A549 (cell line): Measurements from ENCODE around the gene P2RX3. TPM values are rescaled to one million over a fixed set of nuclear protein-coding genes. Genes with fewer than 3 reads are reported as not detected.

Experiments used
- ATAC-seq, 2 experiments: fragments of 200-7000 bp in 1 of 2; fragments of >200 bp in 1 of 2; cut with Nextera tagmentation in 1 of 2; cut with Tn5 transposase in 1 of 2; 3 replicates each; pipeline versions ENCODE4 v1.8.0 to v1.9.1; 2018 to 2020; ENCODE audit warnings: mild to moderate bottlenecking in 1 of 2, moderate library complexity in 1 of 2
- CTCF ChIA-PET: fragments of 300-600 bp; sonication (Branson Sonifier 250); formaldehyde crosslinking; extraction: SDS; loops from one replicate; lab custom pipeline; 2021; ENCODE audit warnings: antibody characterized with exemption, inconsistent platforms; lab: Yijun Ruan, JAX
- POLR2A ChIA-PET: fragments of 350-600 bp; formaldehyde crosslinking; extraction: SDS; loops from one replicate; lab custom pipeline; 2021; ENCODE audit warnings: antibody characterized with exemption, inconsistent platforms; lab: Yijun Ruan, JAX
- DNase-seq, 2 experiments: peaks; one replicate each; pipeline versions ENCODE4 v3.0.0 to v3.0.0-alpha.2; 2011 to 2016; ENCODE audit warnings: low read depth in 1 of 2, low spot score in 1 of 2
- FAIRE-seq: peaks from 2 replicates; lab custom pipeline; 2011; peaks lifted over from hg19 to GRCh38; lab: Jason Lieb, UNC
- H3K27ac ChIP-seq, 2 experiments: fragments of >200 bp; sonication (Bioruptor Twin); formaldehyde crosslinking; 3 replicates each; pipeline ENCODE4 v1.5.1; 2016 to 2017
- H3K4me1 ChIP-seq: fragments of >200 bp; sonication (Bioruptor Twin); formaldehyde crosslinking; 3 replicates; pipeline ENCODE4 v1.6.1; 2016
- H3K4me2 ChIP-seq: fragments of >200 bp; sonication (Bioruptor Twin); formaldehyde crosslinking; 3 replicates; pipeline ENCODE4 v1.6.1; 2016
- H3K4me3 ChIP-seq: fragments of >200 bp; sonication (Bioruptor Twin); formaldehyde crosslinking; 3 replicates; pipeline ENCODE4 v1.5.1; 2016
- H3K9me3 ChIP-seq: fragments of >200 bp; sonication (Bioruptor Twin); formaldehyde crosslinking; 3 replicates; pipeline ENCODE4 v1.6.1; 2016
- ATOH8 ChIP-seq: fragments of 250-450 bp; sonication (Bioruptor Pico); IDR thresholded peaks from 2 replicates; pipeline ENCODE4 v1.5.0; 2020; ENCODE audit warnings: low read depth, mild to moderate bottlenecking, moderate library complexity
- BCL3 ChIP-seq: fragments of >200 bp; sonication (Bioruptor Twin); formaldehyde crosslinking; IDR thresholded peaks from 3 replicates; pipeline ENCODE4 v1.6.1; 2016
- CEBPB ChIP-seq, 2 experiments: fragments of >200 bp in 1 of 2; sonication (Bioruptor Twin) in 1 of 2; formaldehyde crosslinking in 1 of 2; IDR thresholded peaks; 2 replicates each; pipeline ENCODE4 v1.6.1; 2012 to 2016
- E2F6 ChIP-seq: IDR thresholded peaks from 2 replicates; pipeline ENCODE4 v1.6.1; 2012; ENCODE audit warnings: low read depth, borderline replicate concordance
- EP300 ChIP-seq, 2 experiments: fragments of >200 bp; sonication (Bioruptor Twin); formaldehyde crosslinking; IDR thresholded peaks; 2 replicates in 1 of 2; 3 replicates in 1 of 2; pipeline ENCODE4 v1.6.1; 2016 to 2017
- ESRRA ChIP-seq: fragments of 150-350 bp; IDR thresholded peaks from 2 replicates; pipeline ENCODE4 v1.6.1; 2014; ENCODE audit warnings: mild to moderate bottlenecking, low read length, borderline replicate concordance
- FOSL2 ChIP-seq, 2 experiments: fragments of 450-650 bp in 1 of 2; fragments of >200 bp in 1 of 2; sonication (Bioruptor Twin) in 1 of 2; formaldehyde crosslinking; IDR thresholded peaks; 2 replicates each; pipeline versions ENCODE4 v1.5.0 to v1.6.1; 2016 to 2020; ENCODE audit warnings: mild to moderate bottlenecking in 1 of 2, moderate library complexity in 1 of 2
- GATA3 ChIP-seq: IDR thresholded peaks from 2 replicates; pipeline ENCODE4 v1.6.1; 2012; ENCODE audit warnings: borderline replicate concordance
- HDAC2 ChIP-seq: fragments of 200-600 bp; sonication (generic); IDR thresholded peaks from 2 replicates; pipeline ENCODE4 v1.6.1; 2016
- HMGXB4 ChIP-seq: fragments of 250-450 bp; sonication (Bioruptor Pico); IDR thresholded peaks from 2 replicates; pipeline ENCODE4 v1.5.0; 2021; ENCODE audit warnings: mild to moderate bottlenecking, moderate library complexity, borderline replicate concordance
- HOXA7 ChIP-seq: fragments of 250-450 bp; sonication (Bioruptor Pico); IDR thresholded peaks from 2 replicates; pipeline ENCODE4 v1.5.0; 2020; ENCODE audit warnings: mild to moderate bottlenecking, moderate library complexity
- HOXB13 ChIP-seq: fragments of 250-450 bp; sonication (Bioruptor Pico); IDR thresholded peaks from 2 replicates; pipeline ENCODE4 v1.5.0; 2020; ENCODE audit warnings: low read depth, mild to moderate bottlenecking, moderate library complexity
- JUN ChIP-seq, 2 experiments: fragments of >200 bp; sonication (Bioruptor Twin); formaldehyde crosslinking; IDR thresholded peaks; 2 replicates in 1 of 2; 3 replicates in 1 of 2; pipeline ENCODE4 v1.6.1; 2016 to 2017
- MAX ChIP-seq: IDR thresholded peaks from 2 replicates; pipeline ENCODE4 v1.6.1; 2012
- MYC ChIP-seq: IDR thresholded peaks from 2 replicates; pipeline ENCODE4 v1.6.1; 2012; ENCODE audit warnings: mild to moderate bottlenecking, inconsistent platforms, low read length, improper control_type of control experiment, borderline replicate concordance
- PBX3 ChIP-seq: IDR thresholded peaks from 2 replicates; pipeline ENCODE4 v1.6.1; 2012
- RAD21 ChIP-seq, 2 experiments: fragments of >200 bp in 1 of 2; sonication (Bioruptor Twin) in 1 of 2; formaldehyde crosslinking in 1 of 2; IDR thresholded peaks in 1 of 2; conservative IDR thresholded peaks in 1 of 2; 2 replicates in 1 of 2; 3 replicates in 1 of 2; pipeline ENCODE4 v1.6.1; 2012 to 2018; ENCODE audit warnings: inconsistent platforms in 1 of 2
- RARB ChIP-seq: fragments of 250-450 bp; sonication (Bioruptor Pico); IDR thresholded peaks from 2 replicates; pipeline ENCODE4 v1.8.0; 2021; ENCODE audit warnings: mild to moderate bottlenecking, moderate library complexity
- SMC3 ChIP-seq: fragments of >200 bp; sonication (Bioruptor Twin); formaldehyde crosslinking; IDR thresholded peaks from 3 replicates; pipeline ENCODE4 v1.6.1; 2018; ENCODE audit warnings: inconsistent platforms
- SREBF2 ChIP-seq: fragments of 450-650 bp; IDR thresholded peaks from 2 replicates; pipeline ENCODE4 v1.6.1; 2014; ENCODE audit warnings: mild to moderate bottlenecking, moderate library complexity
- TP53 ChIP-seq: fragments of 250-450 bp; sonication (Bioruptor Pico); IDR thresholded peaks from 2 replicates; pipeline ENCODE4 v1.5.0; 2021; ENCODE audit warnings: mild to moderate bottlenecking, moderate library complexity
- USF2 ChIP-seq: fragments of 450-650 bp; IDR thresholded peaks from 2 replicates; pipeline ENCODE4 v1.6.1; 2014; ENCODE audit warnings: antibody characterized with exemption
- ZFP36 ChIP-seq: fragments of 450-650 bp; IDR thresholded peaks from 2 replicates; pipeline ENCODE4 v1.6.1; 2014; ENCODE audit warnings: borderline replicate concordance; ENCODE audit not compliant: partially characterized antibody
- ZNF302 ChIP-seq: fragments of 250-450 bp; sonication (Bioruptor Pico); IDR thresholded peaks from 2 replicates; pipeline ENCODE4 v1.9.0; 2021; ENCODE audit warnings: inconsistent platforms, mild to moderate bottlenecking, moderate library complexity
- ZSCAN20 ChIP-seq: fragments of 250-450 bp; sonication (Bioruptor Pico); IDR thresholded peaks from 2 replicates; pipeline ENCODE4 v1.8.0; 2022; ENCODE audit warnings: mild to moderate bottlenecking, moderate library complexity
- WGBS: methylation state at CpG from one replicate; pipeline ENCODE4 v1.1.6; 2017; ENCODE audit errors: missing lambda C conversion rate; 5-methylcytosine and 5-hydroxymethylcytosine counted together
- polyA plus RNA-seq, 4 experiments: library from polyadenylated mRNA; depleted of rRNA in 3 of 4; stranded (reverse); fragments of >200 nt; fragmentation: RNase III in 1 of 4; extraction: RNeasy Plus Mini Kit Qiagen cat#74134 plus additional on column Dnase treatment in 1 of 4; gene quantifications; 2 replicates in 3 of 4; 3 replicates in 1 of 4; pipeline ENCODE4 v1.2.3, GENCODE V29; 2011 to 2017
- TF ChIP-seq, protein P1 (sequence below): fragments of >200 bp; sonication (Bioruptor Twin); formaldehyde crosslinking; IDR thresholded peaks from 2 replicates; pipeline ENCODE4 v1.6.1; 2016
- TF ChIP-seq, protein P2 (sequence below): fragments of 150-350 bp; IDR thresholded peaks from 2 replicates; pipeline ENCODE4 v1.6.1; 2014; ENCODE audit warnings: low read depth, mild to moderate bottlenecking, low read length

Gene P2RX3
- polyA plus RNA-seq, 2 of the 4 experiments (the other 2 are of a cell fraction), result 0.05 to 0.37 TPM

GRCh38 chr11:57347336-57347735, 9.2 kb downstream of the P2RX3 start:
- peaks cover 15% of the 10 kb centered on the region for H3K9me3 ChIP-seq
- no peak for TF ChIP-seq RAD21 (conservative IDR thresholded peaks at IDR 0.05 in 1 of 2, IDR thresholded peaks at IDR 0.05 in 1 of 2)
- TF ChIP-seq TP53 (CRISPR knock-in tag), result no peak
- no peak for TF ChIP-seq USF2
- no peak for TF ChIP-seq ZNF302 (CRISPR knock-in tag)
- no peak for TF ChIP-seq PBX3
- no peak for TF ChIP-seq GATA3
- TF ChIP-seq BCL3, result no peak
- TF ChIP-seq, protein P1, sequence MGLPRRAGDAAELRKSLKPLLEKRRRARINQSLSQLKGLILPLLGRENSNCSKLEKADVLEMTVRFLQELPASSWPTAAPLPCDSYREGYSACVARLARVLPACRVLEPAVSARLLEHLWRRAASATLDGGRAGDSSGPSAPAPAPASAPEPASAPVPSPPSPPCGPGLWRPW, result no peak
- TF ChIP-seq, protein P2, sequence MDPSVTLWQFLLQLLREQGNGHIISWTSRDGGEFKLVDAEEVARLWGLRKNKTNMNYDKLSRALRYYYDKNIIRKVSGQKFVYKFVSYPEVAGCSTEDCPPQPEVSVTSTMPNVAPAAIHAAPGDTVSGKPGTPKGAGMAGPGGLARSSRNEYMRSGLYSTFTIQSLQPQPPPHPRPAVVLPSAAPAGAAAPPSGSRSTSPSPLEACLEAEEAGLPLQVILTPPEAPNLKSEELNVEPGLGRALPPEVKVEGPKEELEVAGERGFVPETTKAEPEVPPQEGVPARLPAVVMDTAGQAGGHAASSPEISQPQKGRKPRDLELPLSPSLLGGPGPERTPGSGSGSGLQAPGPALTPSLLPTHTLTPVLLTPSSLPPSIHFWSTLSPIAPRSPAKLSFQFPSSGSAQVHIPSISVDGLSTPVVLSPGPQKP, result no peak
- TF ChIP-seq JUN (IDR thresholded peaks at IDR 0.05), result no peak
- TF ChIP-seq MAX, result no peak
- no peak for TF ChIP-seq ZSCAN20 (CRISPR knock-in tag)
- no peak for TF ChIP-seq SREBF2
- TF ChIP-seq EP300 (IDR thresholded peaks at IDR 0.05), result no peak
- TF ChIP-seq HMGXB4, result no peak
- TF ChIP-seq MYC, result no peak
- TF ChIP-seq ATOH8 (CRISPR knock-in tag), result no peak
- TF ChIP-seq, all 56 proteins: peak for 0
- Histone ChIP-seq H3K4me1 (peaks cover 18% of the 10 kb centered on the region), H3K27ac (peak overlapping the region; percentile 51 to 73; a peak in 5 of 6 replicates), H3K4me3 (no peak overlapping the region), H3K4me2 (no peak overlapping the region)
- FAIRE-seq (no peak), ATAC-seq (no peak), DNase-seq (no peak)
- WGBS, result 79% methylated on average over 9 of the region's 9 CpGs
- ChIA-PET POLR2A (no interaction called here), CTCF (interaction anchor here (1.1 to 13.0 kb wide), 14 partner anchors 10 to 296 kb away, joined by 3 to 139 read pairs (median 8); partner anchors contain the start of genes P2RX3, RTN4RL2, TIMM10 and UBE2L6)

- H3K4me3 ChIP-seq, result no peak overlapping the region
- 71% methylated on average over 6 of the region's 7 CpGs for WGBS
- peaks cover 18% of the 10 kb centered on the region for H3K4me1 ChIP-seq
- POLR2A ChIA-PET, result no interaction called here
- no peak overlapping the region for H3K4me2 ChIP-seq
- H3K9me3 ChIP-seq, result peaks cover 15% of the 10 kb centered on the region
- CTCF ChIA-PET, result interaction anchor here (1.1 to 13.0 kb wide), 11 partner anchors 12 to 295 kb away, joined by 3 to 139 read pairs (median 5); partner anchors contain the start of genes RTN4RL2 and TIMM10
- ATAC-seq (peak; percentile 41 to 53; a peak in 5 of 6 replicates), FAIRE-seq (no peak), DNase-seq (no peak)
- peak overlapping the region; percentile 51 to 73; a peak in 5 of 6 replicates for H3K27ac ChIP-seq
- no peak for TF ChIP-seq HMGXB4
- TF ChIP-seq FOSL2 (IDR thresholded peaks at IDR 0.05), result no peak
- TF ChIP-seq FOSL2 (CRISPR knock-in tag; IDR thresholded peaks at IDR 0.05), result no peak
- TF ChIP-seq ESRRA, result no peak
- no peak for TF ChIP-seq HOXA7 (CRISPR knock-in tag)
- TF ChIP-seq SMC3, result no peak
- TF ChIP-seq ZFP36, result no peak
- no peak for TF ChIP-seq CEBPB (IDR thresholded peaks at IDR 0.05)
- no peak for TF ChIP-seq EP300 (IDR thresholded peaks at IDR 0.05)
- TF ChIP-seq RARB (CRISPR knock-in tag), result no peak
- no peak for TF ChIP-seq HDAC2
- TF ChIP-seq E2F6, result no peak
- TF ChIP-seq HOXB13 (CRISPR knock-in tag), result no peak
Measured at GRCh38 chr11:57348052-57348451, 9.9 kb downstream of the P2RX3 start.
